SU-DHL-6 (cell line): ENCODE measurements around the gene RNU1-3.
A peak's percentile ranks its signal among the peaks of the same experiment; 100 is the strongest.
"Not testable (repeated sequence)": the region's sequence is repeated elsewhere in the genome, so short reads cannot be mapped to it uniquely, and the experiment has no call there.

Experiments used
- H2AFZ ChIP-seq: fragments of 200-600 bp; sonication (generic); 2 replicates; pipeline ENCODE4 v1.6.1; 2014; ENCODE audit warnings: low read depth, mild to moderate bottlenecking, moderate library complexity, mixed read lengths, antibody characterized with exemption, low read length; ENCODE audit not compliant: severe bottlenecking
- H3F3A ChIP-seq: fragments of 200-600 bp; shearing (Covaris generic); 2 replicates; pipeline ENCODE4 v1.6.0; 2016; ENCODE audit warnings: antibody characterized with exemption, mild to moderate bottlenecking; ENCODE audit not compliant: insufficient read depth
- H3K27ac ChIP-seq: fragments of 200-600 bp; sonication (generic); 2 replicates; pipeline ENCODE4 v1.5.1; 2016; ENCODE audit warnings: low read depth, mild to moderate bottlenecking, low read length, moderate library complexity, mixed read lengths
- H3K27me3 ChIP-seq: fragments of 200-600 bp; sonication (generic), shearing (Covaris generic); 2 replicates; pipeline ENCODE4 v1.6.0; 2014; ENCODE audit warnings: mild to moderate bottlenecking, low read length
- H3K36me3 ChIP-seq: fragments of 200-600 bp; sonication (generic); 2 replicates; pipeline ENCODE4 v1.6.1; 2014; ENCODE audit warnings: mild to moderate bottlenecking, low read length, mixed read lengths
- H3K4me2 ChIP-seq: fragments of 300-600, 200-600 bp; shearing (Covaris generic), sonication (generic); 2 replicates; pipeline ENCODE4 v1.6.0; 2014; ENCODE audit warnings: low read length, low read depth, mild to moderate bottlenecking; ENCODE audit not compliant: poor library complexity, severe bottlenecking
- H3K4me3 ChIP-seq: fragments of 200-600 bp; sonication (generic); 2 replicates; pipeline ENCODE4 v1.5.1; 2014; ENCODE audit warnings: antibody characterized with exemption, low read length, mild to moderate bottlenecking, mixed read lengths; ENCODE audit not compliant: insufficient read depth, poor library complexity, severe bottlenecking
- H3K79me2 ChIP-seq: fragments of 200-600 bp; sonication (generic); 2 replicates; pipeline ENCODE4 v1.6.1; 2014; ENCODE audit warnings: mild to moderate bottlenecking, low read length, moderate library complexity; ENCODE audit not compliant: insufficient read depth
- H3K9ac ChIP-seq: fragments of 200-600 bp; sonication (generic); 2 replicates; pipeline ENCODE4 v1.7.0; 2014; ENCODE audit warnings: mild to moderate bottlenecking, low read length
- H3K9me2 ChIP-seq: fragments of 200-600 bp; sonication (generic); replicated peaks from 2 replicates; pipeline ENCODE4 v1.6.1; 2014; ENCODE audit warnings: low read length; ENCODE audit not compliant: insufficient read depth
- H3K9me3 ChIP-seq: fragments of 200-600 bp; sonication (generic); 2 replicates; pipeline ENCODE4 v1.6.1; 2014; ENCODE audit warnings: low read length, mixed read lengths; ENCODE audit not compliant: insufficient read depth
- H4K20me1 ChIP-seq: fragments of 200-600 bp; sonication (generic); 2 replicates; pipeline ENCODE4 v1.6.1; 2014; ENCODE audit warnings: low read depth, mild to moderate bottlenecking, antibody characterized with exemption, low read length, moderate library complexity, mixed read lengths

RNU1-3 gene

DNA sequence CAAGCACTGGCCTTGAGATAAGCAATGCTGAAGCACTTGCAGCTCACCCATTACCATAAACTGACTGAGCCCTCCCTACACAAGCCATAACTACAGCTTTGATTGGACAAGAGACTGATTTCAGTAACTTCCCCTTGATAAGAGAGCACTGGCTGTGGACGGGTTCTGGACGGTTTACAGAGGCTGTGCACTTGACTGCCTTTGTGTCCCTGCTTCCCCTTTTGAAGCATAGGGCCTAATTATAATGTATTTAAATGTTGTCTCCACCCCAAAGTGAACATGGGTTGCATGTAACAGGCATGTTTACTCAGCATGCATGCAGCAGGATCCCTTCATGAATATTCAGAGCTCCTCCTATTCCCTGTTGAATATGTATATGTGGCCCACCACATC, 8.4 kb upstream of the RNU1-3 start:
- H3K36me3 ChIP-seq, H3K9me2 ChIP-seq, H3K79me2 ChIP-seq, H3K27me3 ChIP-seq, H3K9ac ChIP-seq, H3F3A ChIP-seq, H3K27ac ChIP-seq, H3K9me3 ChIP-seq, H2AFZ ChIP-seq, H4K20me1 ChIP-seq, H3K4me2 ChIP-seq, H3K4me3 ChIP-seq: not testable (repeated sequence)

DNA sequence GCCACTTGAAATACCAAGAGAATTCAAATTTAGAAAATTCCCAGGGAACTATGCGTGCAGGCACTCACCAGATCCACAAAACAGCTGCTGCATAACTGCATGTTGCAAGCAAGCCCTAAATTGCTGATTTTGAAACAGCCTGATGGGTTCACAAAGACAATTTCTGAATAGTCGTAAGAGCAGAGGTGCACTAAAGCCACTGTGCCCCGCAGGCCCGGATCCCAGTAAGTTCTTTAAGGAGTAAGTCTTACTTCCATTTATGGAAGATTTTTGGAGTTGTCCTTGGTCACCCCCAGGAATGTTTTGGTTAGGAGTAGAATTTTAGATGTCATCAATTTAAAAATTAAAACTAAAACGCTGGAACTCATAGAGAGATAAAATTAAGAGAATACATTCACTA, 7.2 kb upstream of the RNU1-3 start:
- H3K4me2 ChIP-seq, H3K79me2 ChIP-seq, H3K27me3 ChIP-seq, H3K4me3 ChIP-seq, H3K27ac ChIP-seq, H3K9me3 ChIP-seq, H3K9ac ChIP-seq, H4K20me1 ChIP-seq, H3F3A ChIP-seq, H3K9me2 ChIP-seq, H3K36me3 ChIP-seq, H2AFZ ChIP-seq: not testable (repeated sequence)

- not testable (repeated sequence) for H3K4me2 ChIP-seq, H3K27ac ChIP-seq, H3F3A ChIP-seq, H3K9me2 ChIP-seq, H3K36me3 ChIP-seq, H3K4me3 ChIP-seq, H3K79me2 ChIP-seq, H2AFZ ChIP-seq, H3K9me3 ChIP-seq, H3K9ac ChIP-seq, H4K20me1 ChIP-seq, H3K27me3 ChIP-seq
Measured at GRCh38 chr1:16665836-16666235, 912 bp downstream of the RNU1-3 start.

GRCh38 chr1:16658234-16658633, 8.5 kb downstream of the RNU1-3 start:
- H4K20me1 ChIP-seq, H3K9me2 ChIP-seq, H3K4me2 ChIP-seq, H3K36me3 ChIP-seq, H3K79me2 ChIP-seq, H3K27ac ChIP-seq, H3K27me3 ChIP-seq, H3K4me3 ChIP-seq, H2AFZ ChIP-seq, H3K9me3 ChIP-seq, H3K9ac ChIP-seq, H3F3A ChIP-seq: not testable (repeated sequence)

- H3K4me2 ChIP-seq = peak overlapping the region; percentile 36
- not testable (repeated sequence) for H3K79me2 ChIP-seq, H3K9me2 ChIP-seq, H3K27me3 ChIP-seq, H4K20me1 ChIP-seq, H3K9me3 ChIP-seq, H2AFZ ChIP-seq, H3K9ac ChIP-seq, H3K4me3 ChIP-seq, H3K27ac ChIP-seq, H3F3A ChIP-seq, H3K36me3 ChIP-seq
Measured at GRCh38 chr1:16656981-16657683, 9.6 kb downstream of the RNU1-3 start.

GRCh38 chr1:16656574-16656973, 10.2 kb downstream of the RNU1-3 start:
- not testable (repeated sequence) for H3K9me2 ChIP-seq

GRCh38 chr1:16651560-16651959, 15.2 kb downstream of the RNU1-3 start:
- H3K36me3 ChIP-seq, H3K79me2 ChIP-seq, H2AFZ ChIP-seq, H4K20me1 ChIP-seq, H3K4me2 ChIP-seq, H3K9me2 ChIP-seq, H3K9me3 ChIP-seq, H3K27me3 ChIP-seq, H3K27ac ChIP-seq, H3K4me3 ChIP-seq, H3F3A ChIP-seq, H3K9ac ChIP-seq: not testable (repeated sequence)

More at GRCh38 chr1:16656574-16656973, 10.2 kb downstream of the RNU1-3 start:
- not testable (repeated sequence) for H3K36me3 ChIP-seq, H3K79me2 ChIP-seq, H3K27ac ChIP-seq, H3K4me2 ChIP-seq, H3F3A ChIP-seq, H3K9ac ChIP-seq, H3K4me3 ChIP-seq, H3K27me3 ChIP-seq, H3K9me3 ChIP-seq, H2AFZ ChIP-seq, H4K20me1 ChIP-seq

GRCh38 chr1:16649960-16650359, 16.8 kb downstream of the RNU1-3 start:
- H3K9me2 ChIP-seq, H3K4me2 ChIP-seq, H4K20me1 ChIP-seq, H3K27me3 ChIP-seq, H3K79me2 ChIP-seq, H2AFZ ChIP-seq, H3K9ac ChIP-seq, H3K27ac ChIP-seq, H3K4me3 ChIP-seq, H3F3A ChIP-seq, H3K36me3 ChIP-seq, H3K9me3 ChIP-seq: not testable (repeated sequence)
